GM18498 (cell line): ENCODE measurements around the gene RTP1.
"Not testable (repeated sequence)": the region's sequence is repeated elsewhere in the genome, so short reads cannot be mapped to it uniquely, and the experiment has no call there.

ENCODE experiments used
- ATAC-seq: cut with Tn5 transposase; IDR thresholded peaks from one replicate; pipeline ENCODE4 v1.9.1; 2021; ENCODE audit warnings: mild to moderate bottlenecking, moderate library complexity; ENCODE audit not compliant: unreplicated experiment

The RTP1 gene

DNA sequence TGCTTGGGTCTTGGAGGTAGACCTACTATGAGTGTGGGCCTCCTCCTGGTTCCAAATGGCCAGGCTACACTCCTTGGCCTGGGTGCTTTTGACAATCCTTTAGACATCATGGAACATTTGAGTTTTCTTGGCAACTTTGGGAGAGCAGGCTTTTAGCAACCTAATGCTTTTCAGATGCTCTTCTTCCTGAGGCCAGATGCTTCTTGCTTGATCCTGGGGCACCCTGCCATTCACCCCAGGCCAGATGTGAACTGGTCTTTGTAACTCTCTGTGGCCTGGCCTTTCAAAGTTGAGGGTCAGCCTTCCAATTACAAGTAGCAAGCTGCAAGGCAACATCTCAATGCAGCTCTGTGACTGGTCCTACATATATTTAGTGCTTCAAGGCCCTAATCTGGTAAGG, 40.5 kb downstream of the RTP1 start:
- ATAC-seq: no peak

DNA sequence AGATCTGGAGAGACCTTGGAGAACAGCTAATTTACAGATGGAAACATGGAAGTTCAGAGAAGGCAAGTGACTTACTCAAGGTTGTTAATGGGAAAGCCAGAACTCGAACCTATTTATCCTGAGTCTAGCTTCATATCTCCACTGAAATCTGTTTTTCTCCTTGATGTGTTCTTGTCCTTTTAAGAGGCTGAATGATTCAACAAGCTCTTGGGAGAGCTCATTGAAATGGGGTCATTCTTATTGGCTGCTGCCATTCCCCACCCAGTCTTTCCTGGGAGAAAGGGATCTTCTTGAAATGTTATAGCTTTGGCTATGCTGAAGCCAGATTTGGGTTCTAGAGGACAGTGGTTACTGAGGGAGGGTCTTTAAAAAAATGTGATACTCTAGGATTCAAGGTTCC, 41.0 kb downstream of the RTP1 start:
- no peak for ATAC-seq

GRCh38 chr3:187238835-187239234, 41.5 kb downstream of the RTP1 start:
- ATAC-seq: not testable (repeated sequence)

GRCh38 chr3:187242435-187242834, 45.1 kb downstream of the RTP1 start:
- ATAC-seq: no peak

- ATAC-seq: no peak
These were observed 45.6 kb downstream of the RTP1 start for GRCh38 chr3:187242900-187243299.

- no peak for ATAC-seq
These were observed 46.7 kb downstream of the RTP1 start for GRCh38 chr3:187243933-187244524.

- no peak for ATAC-seq
These were observed 50.1 kb downstream of the RTP1 start for GRCh38 chr3:187247398-187247797.
